Measurements from ENCODE around the gene PCDHA11. TPM values are rescaled to one million over a fixed set of nuclear protein-coding genes. Genes with fewer than 3 reads are reported as not detected.
"Not testable (repeated sequence)": the region's sequence is repeated elsewhere in the genome, so short reads cannot be mapped to it uniquely, and the experiment has no call there.

The PCDHA11 gene
- polyA plus RNA-seq (2011; rRNA removed) (not detected in 2 replicates), polyA minus RNA-seq (2011; rRNA and poly(A)+ RNA removed) (0.14 TPM in 1 of 2 replicates, not detected in the other)

GRCh38 chr5:140868721-140869554 lies at the start of gene PCDHA11:
Gene PCDHA11 (plus strand): TSS chr5:140868957. CDS start chr5:140869104, 147 bp downstream.
- no peak for DNase-seq (ENCODE audit: low read depth, low spot score)
- H3K9me3 ChIP-seq (ENCODE audit: control insufficient read depth, insufficient read depth, low read length): peaks cover 22% of the 10 kb centered on the region
- TF ChIP-seq CTCF (IDR thresholded peaks at IDR 0.05; ENCODE audit: low read depth, low read length): no peak
- H3K27ac ChIP-seq (ENCODE audit: low read depth, low read length): no peak within 1 kb of the TSS
- ChIA-PET POLR2A (no interaction called here), CTCF (no interaction called here)
- H3K4me3 ChIP-seq (ENCODE audit: low read depth, low read length): no peak within 1 kb of the TSS
- no peaks in the 10 kb centered on the region for H3K27me3 ChIP-seq (ENCODE audit: control insufficient read depth, insufficient read depth, low read length)

- DNase-seq (ENCODE audit: low read depth, low spot score): no peak
- no peak within 1 kb of the TSS for H3K4me3 ChIP-seq (ENCODE audit: low read depth, low read length)
- peaks cover 23% of the 10 kb centered on the region for H3K9me3 ChIP-seq (ENCODE audit: control insufficient read depth, insufficient read depth, low read length)
- H3K27ac ChIP-seq (ENCODE audit: low read depth, low read length): no peak within 1 kb of the TSS
- ChIA-PET CTCF (interaction anchor here (1.7 kb wide), 1 partner anchor 16 kb away, joined by 5 read pairs; no protein-coding TSS in a partner anchor), POLR2A (no interaction called here)
- TF ChIP-seq CTCF (IDR thresholded peaks at IDR 0.05; ENCODE audit: low read depth, low read length): peak; percentile 25
- no peaks in the 10 kb centered on the region for H3K27me3 ChIP-seq (ENCODE audit: control insufficient read depth, insufficient read depth, low read length)
These were observed 47.1 kb upstream of the PCDHA11 start, which contains the start of gene PCDHA5 for GRCh38 chr5:140821375-140822280. Gene PCDHA5 (plus strand): TSS chr5:140821613.

- Histone ChIP-seq H3K9me3 (ENCODE audit: control insufficient read depth, insufficient read depth, low read length) (peaks cover 23% of the 10 kb centered on the region), H3K27ac (ENCODE audit: low read depth, low read length) (no peak overlapping the region), H3K27me3 (ENCODE audit: control insufficient read depth, insufficient read depth, low read length) (no peaks in the 10 kb centered on the region), H3K4me3 (ENCODE audit: low read depth, low read length) (no peak overlapping the region)
- ChIA-PET POLR2A (no interaction called here), CTCF (no interaction called here)
- no peak for TF ChIP-seq CTCF (IDR thresholded peaks at IDR 0.05; ENCODE audit: low read depth, low read length)
- DNase-seq (ENCODE audit: low read depth, low spot score): no peak
These were observed 46.5 kb upstream of the PCDHA11 start for GRCh38 chr5:140822281-140822629.

GRCh38 chr5:140822969-140823368 lies 45.8 kb upstream of the PCDHA11 start:
- CTCF ChIA-PET: not testable (repeated sequence)

GRCh38 chr5:140823475-140823874 lies 45.3 kb upstream of the PCDHA11 start:
- Histone ChIP-seq H3K9me3 (ENCODE audit: control insufficient read depth, insufficient read depth, low read length) (peaks cover 29% of the 10 kb centered on the region), H3K27me3 (ENCODE audit: control insufficient read depth, insufficient read depth, low read length) (no peaks in the 10 kb centered on the region), H3K4me3 (ENCODE audit: low read depth, low read length) (no peak overlapping the region), H3K27ac (ENCODE audit: low read depth, low read length) (no peak overlapping the region)
- no peak for TF ChIP-seq CTCF (IDR thresholded peaks at IDR 0.05; ENCODE audit: low read depth, low read length)
- no peak for DNase-seq (ENCODE audit: low read depth, low spot score)
- POLR2A ChIA-PET: no interaction called here
- CTCF ChIA-PET: no interaction called here

More at GRCh38 chr5:140822969-140823368, 45.8 kb upstream of the PCDHA11 start:
- H3K4me3 ChIP-seq (ENCODE audit: low read depth, low read length); H3K27me3 ChIP-seq (ENCODE audit: control insufficient read depth, insufficient read depth, low read length); POLR2A ChIA-PET; H3K27ac ChIP-seq (ENCODE audit: low read depth, low read length); DNase-seq (ENCODE audit: low read depth, low spot score): not testable (repeated sequence)
- peaks cover 24% of the 10 kb centered on the region for H3K9me3 ChIP-seq (ENCODE audit: control insufficient read depth, insufficient read depth, low read length)

All from AG04450 (cell line).